Hepatocyte (in vitro differentiated cells): ENCODE measurements around the gene MGST3.

Experiments used
- EZH2 ChIP-seq: fragments of 200-600 bp; sonication (generic); IDR thresholded peaks from 2 replicates; pipeline ENCODE4 v1.6.1; 2016; ENCODE audit warnings: antibody characterized with exemption, mild to moderate bottlenecking, borderline replicate concordance
- EZH2phosphoT487 ChIP-seq: fragments of 200-600 bp; sonication (generic); IDR thresholded peaks from one replicate; pipeline ENCODE4 v1.6.1; 2018; ENCODE audit warnings: antibody characterized with exemption, mild to moderate bottlenecking, low read depth, moderate library complexity; ENCODE audit not compliant: unreplicated experiment, severe bottlenecking

DNA sequence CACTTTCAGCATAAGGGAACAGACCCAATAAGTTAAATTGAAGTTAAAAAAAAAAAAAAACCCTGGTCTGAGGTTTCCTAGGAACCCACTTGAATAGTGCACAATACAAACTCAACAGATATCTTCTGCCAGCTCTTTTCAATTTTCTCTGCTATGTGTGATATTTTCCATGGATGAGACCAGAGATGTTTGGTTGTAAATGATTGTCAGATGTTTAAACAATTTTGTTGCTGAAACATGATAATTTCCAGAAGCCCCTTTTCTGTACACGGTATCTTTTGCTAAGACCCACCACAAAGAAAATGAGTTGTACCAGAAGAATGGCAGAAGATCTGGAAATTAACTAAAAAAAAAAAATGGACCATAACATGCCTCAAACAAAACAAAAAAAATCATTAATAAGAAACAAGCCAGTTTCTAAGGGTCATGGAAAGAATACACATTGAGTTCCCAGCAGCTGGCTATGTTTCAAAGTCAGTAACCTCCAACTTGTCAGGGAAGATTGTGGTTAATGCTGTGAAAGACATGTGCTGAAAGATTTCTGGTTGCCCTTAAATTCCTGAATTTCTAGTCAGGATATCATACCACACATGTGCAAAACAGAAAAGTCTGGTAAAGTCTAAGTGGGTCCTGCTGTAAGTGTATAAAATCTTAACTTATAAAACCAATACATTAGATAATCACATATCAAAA, 35.6 kb upstream of the MGST3 start:
- no peak for TF ChIP-seq EZH2
- TF ChIP-seq EZH2phosphoT487, result no peak
